Activated CD4-positive, alpha-beta T cell treated with anti-CD3 and anti-CD28 coated beads for 24 hours (primary cell): ENCODE data around the gene METTL15.
A peak's percentile ranks its signal among the peaks of the same experiment; 100 is the strongest.
"Not testable (repeated sequence)": the region's sequence is repeated elsewhere in the genome, so short reads cannot be mapped to it uniquely, and the experiment has no call there.

ENCODE experiments used
- DNase-seq, 2 donors: peaks; one replicate each; pipeline ENCODE4 v3.0.0-alpha.2; 2020; ENCODE audit warnings: low read depth in 2 of 2

The METTL15 gene, protein sequence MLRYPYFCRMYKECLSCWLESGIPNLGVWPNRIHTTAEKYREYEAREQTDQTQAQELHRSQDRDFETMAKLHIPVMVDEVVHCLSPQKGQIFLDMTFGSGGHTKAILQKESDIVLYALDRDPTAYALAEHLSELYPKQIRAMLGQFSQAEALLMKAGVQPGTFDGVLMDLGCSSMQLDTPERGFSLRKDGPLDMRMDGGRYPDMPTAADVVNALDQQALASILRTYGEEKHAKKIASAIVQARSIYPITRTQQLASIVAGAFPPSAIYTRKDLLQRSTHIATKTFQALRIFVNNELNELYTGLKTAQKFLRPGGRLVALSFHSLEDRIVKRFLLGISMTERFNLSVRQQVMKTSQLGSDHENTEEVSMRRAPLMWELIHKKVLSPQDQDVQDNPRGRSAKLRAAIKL

DNA sequence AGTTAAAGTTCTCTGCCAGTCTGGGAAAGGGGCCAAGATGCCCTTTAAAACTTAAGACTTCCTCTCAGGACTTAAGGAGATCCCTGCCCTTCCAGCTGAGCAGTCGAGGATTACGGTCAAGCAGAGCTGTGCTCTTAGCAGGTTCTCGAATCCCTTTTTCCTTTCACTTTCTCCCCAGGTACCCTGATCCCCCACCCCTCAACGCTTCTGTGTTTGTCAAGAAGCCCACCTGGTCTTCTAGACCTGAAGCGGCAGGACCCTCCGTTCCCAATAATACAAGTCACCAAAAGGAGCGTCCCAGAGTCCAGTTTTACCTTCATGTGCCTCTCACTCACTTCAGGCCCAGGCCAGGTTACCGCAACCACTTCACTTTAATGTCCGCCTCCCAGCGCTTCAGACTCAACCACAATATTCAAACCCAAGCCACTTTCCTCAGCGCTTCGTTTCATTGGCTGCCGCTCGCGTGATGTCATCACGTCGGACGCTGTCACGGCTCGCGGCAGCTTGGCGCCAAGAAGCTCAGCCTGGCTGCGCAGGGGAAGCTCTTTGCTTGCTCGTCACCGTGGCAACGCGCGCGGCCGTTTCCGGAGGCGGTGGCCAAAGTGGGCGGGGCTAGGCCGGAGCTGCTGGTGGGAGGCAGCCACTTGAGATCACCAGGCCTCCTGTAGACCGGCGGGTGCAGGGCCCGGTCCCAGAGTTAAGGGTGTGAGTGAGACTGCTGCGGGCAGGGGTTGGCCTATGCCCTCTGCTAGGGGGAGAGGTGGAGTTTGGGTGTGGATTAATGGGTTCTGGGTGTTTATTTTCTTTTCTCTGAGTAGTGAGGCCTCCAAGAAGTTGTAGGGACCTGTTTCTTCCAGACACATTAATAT is at the start of gene METTL15, which contains the start of gene KIF18A:
METTL15 (plus strand) TSS at position 639 of the 869 bp plus-strand sequence. CDS start 4,947 bp downstream, outside the sequence.
KIF18A (minus strand) TSS at position 407 of the 869 bp plus-strand sequence. CDS start 10,209 bp downstream, outside the sequence.
- peak; percentile 96 to 97 for DNase-seq

DNA sequence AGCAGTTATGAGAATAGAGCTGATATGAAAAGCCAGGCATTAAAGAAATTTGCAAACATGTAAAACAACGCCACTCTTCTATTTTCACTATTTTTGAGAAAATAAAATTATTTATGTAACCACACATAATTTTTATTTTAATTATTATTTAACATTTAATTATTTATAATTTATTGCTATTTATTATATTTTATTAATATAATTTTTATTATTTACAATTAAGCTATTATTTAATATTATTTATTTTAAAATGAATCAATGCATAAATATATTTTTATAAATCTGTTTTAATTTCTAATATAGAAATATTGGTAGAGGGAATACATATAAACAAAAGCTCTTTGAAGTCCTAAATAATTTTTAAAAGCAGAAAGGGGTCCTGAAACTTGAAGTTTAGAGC is 36.9 kb upstream of the METTL15 start:
- DNase-seq = no peak

DNA sequence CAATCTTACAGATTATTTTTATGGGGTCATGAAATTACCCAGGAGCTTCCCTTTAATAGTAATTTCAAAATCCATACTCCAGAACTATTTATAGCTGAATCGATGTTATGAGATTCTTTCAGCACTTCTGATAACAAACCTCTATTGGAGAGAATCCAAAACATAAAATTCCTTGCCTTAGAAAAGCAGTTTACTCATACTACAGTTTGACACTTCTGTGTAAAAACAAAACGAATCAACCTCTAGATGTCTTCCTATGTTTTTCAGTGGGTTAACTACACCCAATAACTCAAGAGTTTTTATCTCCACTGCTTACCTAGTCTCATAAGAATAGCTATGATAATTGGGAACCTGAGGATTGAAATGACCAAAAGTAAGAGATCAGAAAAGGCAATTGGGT is 35.9 kb upstream of the METTL15 start:
- DNase-seq = no peak

DNA sequence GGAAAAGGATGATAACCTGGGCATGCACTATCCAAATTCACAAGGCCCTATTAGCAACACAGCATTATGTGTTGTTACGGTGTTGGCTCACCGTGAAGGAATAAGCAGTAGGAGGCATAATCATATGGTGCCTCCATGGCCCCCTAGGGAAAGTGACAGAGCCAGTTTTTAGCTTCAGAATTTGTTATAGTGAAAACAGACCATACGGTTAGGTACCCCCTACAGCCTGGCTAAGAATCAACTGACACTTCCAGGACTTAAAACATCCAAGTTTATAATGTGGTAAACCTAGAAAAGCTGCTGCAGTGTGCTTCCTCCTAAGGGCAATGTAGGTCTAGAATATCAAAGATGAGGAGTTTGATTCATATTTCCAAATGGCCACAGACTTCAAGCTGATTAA is 30.7 kb upstream of the METTL15 start:
- DNase-seq = no peak

DNA sequence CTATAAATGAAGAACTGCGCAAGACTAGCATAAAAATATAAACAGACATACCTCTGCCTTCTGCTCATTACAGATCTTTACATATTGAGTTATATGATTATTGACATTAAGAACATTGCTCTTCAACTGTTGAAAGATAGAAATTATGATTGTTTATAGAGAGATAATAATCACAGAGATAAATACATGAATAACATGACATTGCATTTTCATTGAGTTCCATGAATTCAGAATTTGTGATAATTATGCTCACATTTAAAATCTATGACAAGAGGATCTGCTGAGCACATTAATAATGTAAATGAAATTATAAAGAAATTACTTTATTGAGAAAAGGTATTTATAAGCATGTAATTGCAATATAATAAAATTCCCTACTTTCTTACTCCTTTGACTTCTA is 25.1 kb upstream of the METTL15 start:
- no peak for DNase-seq

DNA sequence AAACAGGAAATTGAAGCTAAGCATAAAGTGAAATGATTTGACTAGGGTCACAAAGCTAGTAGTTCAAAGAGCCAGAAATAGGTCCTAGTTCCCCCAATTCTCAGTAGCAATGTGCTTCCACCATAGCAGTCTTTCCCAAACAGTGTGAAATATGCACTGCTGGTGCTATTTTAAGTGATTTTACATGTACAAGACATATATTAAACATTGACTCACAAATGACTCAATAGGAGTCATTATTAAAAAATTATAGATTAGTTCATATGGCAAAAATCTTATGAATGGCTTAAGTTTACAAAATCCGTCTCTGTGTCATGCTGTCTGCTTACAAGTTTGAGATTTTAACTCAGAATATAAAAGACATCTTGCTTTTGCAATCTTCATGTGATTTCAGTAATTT is 21.6 kb upstream of the METTL15 start:
- no peak for DNase-seq

DNA sequence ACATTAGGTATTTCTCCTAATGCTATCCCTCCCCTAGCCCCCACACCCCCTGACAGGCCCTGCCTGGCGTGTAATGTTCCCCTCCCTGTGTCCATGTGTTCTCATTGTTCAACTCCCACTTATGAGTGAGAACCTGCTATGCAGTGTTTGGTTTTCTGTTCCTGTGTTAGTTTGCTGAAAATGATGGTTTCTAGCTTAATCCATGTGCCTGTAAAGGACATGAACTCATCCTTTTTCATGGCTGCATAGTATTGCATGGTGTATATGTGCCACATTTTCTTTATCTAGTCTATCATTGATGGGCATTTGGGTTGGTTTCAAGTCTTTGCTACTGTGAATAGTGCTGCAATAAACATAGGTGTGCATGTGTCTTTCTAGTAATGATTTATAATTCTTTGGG is 21.0 kb upstream of the METTL15 start:
- not testable (repeated sequence) for DNase-seq

DNA sequence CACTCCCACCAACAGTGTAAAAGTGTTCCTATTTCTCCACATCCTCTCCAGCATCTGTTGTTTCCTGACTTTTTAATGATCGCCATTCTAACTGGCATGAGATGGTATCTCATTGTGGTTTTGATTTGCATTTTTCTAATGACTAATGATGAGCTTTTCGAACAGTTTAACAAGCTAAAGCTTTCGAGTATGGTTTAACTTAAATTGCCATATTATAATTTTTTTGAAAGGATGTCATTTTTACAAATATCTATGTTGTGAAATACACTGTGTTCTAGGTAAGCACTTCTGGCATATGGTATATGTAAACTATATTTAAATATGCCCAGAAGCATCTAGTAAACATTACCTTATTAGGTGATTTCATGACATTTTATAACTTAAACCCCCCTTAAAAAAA is 20.5 kb upstream of the METTL15 start:
- DNase-seq = not testable (repeated sequence)

DNA sequence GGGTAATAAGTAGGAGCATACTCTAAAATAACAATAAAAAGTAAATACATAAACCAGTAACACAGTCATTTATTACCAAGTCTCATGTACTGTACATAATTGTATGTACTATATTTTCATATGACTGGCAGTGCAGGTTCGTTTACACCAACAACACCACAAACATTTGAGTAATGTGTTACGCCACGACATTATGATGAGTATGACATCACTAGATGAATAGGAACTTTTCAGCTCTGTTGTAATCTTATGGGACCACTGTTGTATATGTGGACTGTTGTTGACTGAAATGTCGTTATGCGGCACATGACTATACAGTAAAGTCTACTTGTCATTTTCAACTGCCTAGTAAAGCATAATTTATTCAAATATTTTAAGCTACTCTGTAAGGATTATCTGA is 18.8 kb upstream of the METTL15 start:
- DNase-seq = no peak

DNA sequence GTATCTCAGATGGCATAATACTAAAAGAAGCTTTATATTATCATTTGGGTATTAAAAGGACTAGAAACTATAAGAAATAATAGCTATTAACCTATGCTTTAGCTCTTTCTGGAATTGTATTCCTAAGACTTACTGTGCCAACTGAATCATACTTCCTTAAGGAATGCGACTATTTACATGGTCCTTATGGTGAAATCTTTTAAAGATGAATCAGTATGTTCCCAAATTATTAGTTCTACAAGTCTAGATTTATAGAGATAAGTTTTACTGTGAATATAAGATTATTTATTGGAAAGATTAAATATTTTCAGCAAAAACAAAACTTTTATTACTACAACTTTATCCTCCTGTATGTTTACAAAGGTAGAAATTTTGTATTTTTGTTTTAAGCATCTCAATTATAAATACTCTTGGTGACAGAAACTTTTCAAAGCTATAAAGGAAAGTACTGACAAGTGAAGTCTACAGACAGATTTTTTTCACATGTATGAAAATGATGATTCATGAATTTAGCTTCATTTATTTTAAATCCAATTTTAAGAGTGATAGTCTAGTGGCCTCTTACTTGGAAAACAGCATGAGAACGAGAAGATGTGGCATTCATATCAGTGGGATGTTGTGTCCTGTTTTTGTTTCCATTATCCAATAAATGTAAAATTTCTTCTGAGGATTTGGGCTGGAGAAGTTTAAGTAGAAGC is 18.0 kb upstream of the METTL15 start:
- no peak for DNase-seq

DNA sequence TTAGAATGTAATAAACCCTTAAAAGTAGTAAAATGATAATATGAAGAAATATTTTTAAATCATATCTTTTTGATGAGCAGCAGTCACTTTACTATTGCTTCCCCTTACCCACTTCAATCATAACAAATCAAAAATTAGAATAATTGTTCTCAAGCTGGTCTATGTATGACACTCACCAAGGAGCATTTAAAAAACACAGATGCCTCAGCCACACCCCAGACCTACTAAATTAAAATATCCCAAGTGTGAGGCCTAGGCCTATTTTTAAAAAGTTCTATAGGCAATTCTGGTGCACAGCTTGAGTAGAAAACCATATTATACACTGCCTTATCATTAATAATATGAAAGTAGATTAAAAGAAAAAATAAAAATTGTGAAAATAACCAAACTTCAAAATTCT is 15.4 kb upstream of the METTL15 start:
- DNase-seq = no peak

DNA sequence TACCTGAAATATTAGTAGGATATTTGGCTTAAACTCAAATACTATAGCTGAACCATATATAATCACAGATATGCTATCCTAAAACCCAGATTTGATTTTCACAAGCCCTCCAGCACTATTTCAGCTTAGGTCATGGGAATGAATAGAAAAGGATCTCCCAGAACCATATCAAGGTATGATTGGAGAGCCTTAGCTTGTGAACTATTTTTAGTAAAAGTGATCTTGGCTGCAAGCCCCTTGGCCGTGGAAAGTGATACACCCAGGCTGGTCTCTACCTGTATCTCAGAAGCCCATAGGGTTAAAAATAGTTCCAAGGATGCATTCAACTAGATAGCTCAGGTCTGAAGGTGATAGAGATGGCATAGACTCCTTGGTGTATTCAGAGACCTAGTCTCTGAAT is 9.9 kb upstream of the METTL15 start:
- DNase-seq = no peak

DNA sequence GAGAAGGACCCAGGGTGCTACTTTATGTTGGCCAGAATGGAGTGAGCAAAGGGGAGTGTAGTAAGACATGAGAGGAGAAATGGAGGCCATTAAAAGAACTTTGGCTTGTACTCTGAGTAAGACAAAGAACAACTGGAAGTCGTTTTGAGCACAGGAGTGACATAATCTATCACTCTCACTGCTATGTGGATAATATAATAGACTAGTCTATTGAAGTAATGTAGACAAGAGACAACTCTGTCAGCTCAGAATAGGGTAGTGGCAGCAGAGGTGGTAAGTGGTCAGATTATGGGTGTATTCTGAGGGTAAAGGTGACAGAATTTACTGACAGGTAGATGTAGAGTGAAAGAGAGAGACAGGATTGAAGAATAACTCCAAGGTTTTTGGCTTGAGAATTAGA is 8.5 kb upstream of the METTL15 start:
- DNase-seq = no peak

DNA sequence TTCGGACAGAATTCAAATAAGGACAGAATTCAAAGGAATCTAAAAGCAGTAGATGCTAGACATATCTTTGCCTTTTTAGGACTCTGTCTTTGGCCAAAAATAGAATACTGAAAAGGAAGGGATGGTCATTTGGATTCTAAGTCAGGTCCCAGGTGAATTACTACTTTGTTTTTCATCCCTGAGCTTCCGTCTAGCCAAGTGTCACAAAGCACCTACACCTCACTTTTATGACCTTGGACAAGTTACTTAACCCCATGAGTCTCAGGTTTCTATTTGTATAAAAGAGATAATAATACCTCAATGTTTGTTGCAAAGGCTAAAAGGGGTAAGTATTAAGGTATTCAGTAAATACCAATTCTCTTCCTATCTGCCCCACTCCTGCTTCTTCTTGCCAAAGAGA is 7.5 kb upstream of the METTL15 start:
- DNase-seq = no peak

DNA sequence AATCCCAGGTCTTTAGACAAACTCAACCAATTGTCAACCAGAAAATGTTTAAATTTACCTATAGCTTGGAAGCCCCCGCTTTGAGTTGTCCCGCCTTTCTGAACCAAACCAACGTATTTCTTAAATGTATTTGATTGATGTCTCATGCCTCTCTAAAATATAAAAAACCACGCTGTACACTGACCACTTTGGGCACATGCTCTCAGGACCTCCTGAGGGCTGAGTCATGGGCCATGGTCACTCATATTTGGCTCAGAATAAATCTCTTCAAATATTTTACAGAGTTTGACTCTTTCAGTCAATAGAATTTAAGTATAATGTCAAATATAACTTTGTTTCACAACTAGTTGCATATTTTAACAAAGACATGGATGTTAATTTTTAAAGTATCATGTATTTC is 5.9 kb upstream of the METTL15 start:
- DNase-seq = not testable (repeated sequence)

DNA sequence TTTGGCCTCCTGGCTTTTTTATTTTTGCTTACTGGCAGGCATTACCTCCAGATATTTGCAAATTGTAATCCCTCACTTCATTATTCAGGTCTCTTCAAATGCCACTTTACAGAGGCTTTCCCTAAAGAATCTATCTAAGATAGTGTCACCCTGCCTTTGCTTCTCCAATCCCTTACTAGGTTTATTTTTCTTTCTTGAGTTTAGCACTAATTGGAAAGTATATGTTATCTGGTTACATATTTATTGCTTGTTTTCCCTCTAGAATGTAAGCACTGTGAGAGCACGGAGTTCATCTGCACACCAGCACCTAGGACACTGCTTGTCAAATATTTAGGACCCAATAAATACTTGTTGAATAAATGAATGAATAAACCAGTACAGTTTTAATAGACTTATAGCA is 3.8 kb upstream of the METTL15 start:
- no peak for DNase-seq

DNA sequence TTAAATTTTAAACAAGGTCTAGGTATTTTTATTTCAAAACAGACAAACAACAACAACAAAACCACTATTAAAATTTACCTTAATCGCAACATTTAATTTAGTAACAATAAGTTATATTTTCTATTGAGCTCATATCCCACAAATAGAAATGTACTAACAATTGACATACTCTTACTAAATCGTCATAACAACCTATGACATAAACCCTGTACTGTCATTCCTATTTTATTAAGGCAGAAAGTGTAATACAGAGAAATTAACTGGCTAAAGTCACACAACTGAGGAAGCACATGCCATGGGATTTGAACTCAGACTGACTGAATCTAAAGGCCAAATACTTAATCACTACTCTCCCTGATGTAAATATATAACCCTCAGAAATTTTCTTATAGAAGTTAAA is 3.2 kb upstream of the METTL15 start:
- DNase-seq = no peak

DNA sequence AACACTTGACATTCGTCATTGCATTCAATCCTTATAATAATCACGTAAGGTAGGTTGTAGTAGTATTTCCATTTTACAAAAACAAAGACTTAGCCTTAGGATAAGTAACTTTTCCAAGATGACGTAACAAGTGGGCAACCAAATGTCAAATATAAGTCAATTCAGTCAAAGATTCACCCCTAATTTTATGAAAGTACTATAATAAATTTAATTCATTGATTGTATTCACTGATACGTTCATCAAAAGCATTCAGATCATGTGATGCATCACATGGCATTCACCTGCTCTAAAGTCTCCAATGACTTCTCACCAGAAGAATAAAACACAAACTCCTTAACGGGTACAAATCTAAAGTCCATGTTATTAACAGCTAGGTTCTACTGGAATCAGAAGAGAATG is 2.3 kb upstream of the METTL15 start:
- DNase-seq = no peak

DNA sequence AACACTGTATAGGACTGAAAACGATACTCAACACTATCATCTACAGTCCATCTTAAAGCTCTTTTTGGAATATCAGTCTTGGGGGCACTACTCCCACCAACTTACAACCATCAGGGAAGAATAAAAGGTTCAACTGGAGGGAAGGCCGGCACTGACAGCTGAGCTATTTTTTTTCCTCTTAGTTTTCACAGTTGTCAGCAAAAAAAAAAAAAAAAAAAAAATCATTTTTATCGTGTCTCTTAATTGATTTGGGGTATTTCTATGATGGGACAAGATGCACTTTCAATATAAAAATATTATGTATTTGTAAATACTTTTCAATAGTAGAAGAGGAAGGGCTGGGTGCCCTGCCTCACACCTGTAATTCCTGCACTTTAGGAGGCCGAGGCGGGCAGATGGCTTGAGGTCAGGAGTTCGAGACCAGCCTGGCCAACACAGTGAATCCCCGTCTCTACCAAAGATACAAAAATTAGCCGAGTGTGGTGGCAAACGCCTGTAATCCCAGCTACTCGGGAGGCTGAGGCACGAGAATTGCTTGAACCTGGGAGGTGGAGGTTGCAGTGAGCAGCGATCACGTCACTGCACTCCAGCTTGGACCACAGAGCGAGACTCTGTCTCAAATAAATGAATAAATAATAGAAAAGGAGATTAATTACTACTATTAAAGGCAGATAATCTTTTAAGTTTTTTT is 1.7 kb upstream of the METTL15 start:
- DNase-seq = no peak

DNA sequence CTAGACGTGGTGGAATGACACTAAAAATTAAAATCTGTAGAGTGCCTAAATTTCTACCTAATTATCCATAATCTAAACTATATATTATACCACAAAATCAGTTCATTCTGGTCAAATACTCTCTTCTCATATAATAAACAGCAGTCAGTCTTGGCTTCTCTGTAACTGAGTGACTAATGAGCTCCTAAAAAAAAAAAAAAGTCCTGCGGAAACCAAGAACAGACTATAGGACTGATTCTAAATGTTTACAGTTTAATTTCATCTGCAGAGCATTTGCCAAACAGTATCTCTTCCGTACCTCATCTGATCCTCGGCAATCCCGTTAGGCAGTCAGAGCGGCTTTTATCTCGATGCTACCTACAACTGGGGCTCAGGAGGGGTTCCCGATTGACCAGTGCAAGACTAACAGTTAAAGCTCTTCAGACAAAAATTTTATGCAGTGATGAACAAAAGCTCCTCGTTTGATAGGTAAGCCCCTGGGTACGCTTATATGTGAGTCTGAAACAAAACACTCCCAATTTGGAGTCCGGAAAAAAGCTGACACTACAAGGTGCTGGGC is 918 bp upstream of the METTL15 start:
- no peak for DNase-seq

DNA sequence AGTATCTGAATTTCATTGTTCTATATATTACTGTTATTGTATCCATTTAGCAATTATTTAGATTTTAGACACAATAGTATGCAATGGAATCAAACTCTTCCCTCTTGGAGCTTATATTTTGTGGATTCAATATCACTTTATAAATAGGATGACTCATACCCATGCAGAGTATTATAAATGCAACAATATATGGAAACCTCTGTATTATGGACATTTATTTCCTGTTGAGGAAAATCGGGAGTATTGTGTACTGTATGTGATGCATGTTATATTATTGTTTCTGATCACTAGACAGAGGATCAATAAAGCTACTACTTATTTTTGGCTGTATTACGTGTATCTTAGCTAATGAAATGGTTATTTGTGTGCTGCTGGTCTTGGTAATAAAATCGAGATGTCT is 770 bp downstream of the METTL15 start:
- DNase-seq = no peak
